Central memory CD4-positive, alpha-beta T cell (primary cell): ENCODE measurements around the gene FAM76A.
"Not testable (repeated sequence)": the region's sequence is repeated elsewhere in the genome, so short reads cannot be mapped to it uniquely, and the experiment has no call there.

ENCODE experiments used
- DNase-seq: peaks from one replicate; pipeline ENCODE4 v3.0.0; 2022

FAM76A gene

DNA sequence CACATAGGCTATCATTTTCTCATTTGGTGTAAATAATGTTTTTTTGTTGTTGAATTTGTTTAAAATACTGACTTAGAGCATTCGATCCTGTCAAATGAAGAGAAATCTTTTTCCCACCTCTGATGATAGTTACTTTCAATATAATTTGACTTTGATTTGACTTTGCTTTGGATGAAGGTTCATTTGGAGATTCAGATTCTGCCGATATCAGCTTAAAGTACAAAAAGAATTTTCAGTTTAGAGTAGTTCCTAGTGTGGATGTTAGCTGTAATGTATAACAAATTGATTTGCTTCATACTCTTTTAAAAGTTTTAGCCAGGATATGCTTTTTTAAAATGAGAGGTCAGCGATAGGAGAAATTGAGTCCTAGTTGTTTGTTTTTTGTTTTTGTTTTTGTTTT is 57.2 kb downstream of the FAM76A start:
- DNase-seq = no peak

DNA sequence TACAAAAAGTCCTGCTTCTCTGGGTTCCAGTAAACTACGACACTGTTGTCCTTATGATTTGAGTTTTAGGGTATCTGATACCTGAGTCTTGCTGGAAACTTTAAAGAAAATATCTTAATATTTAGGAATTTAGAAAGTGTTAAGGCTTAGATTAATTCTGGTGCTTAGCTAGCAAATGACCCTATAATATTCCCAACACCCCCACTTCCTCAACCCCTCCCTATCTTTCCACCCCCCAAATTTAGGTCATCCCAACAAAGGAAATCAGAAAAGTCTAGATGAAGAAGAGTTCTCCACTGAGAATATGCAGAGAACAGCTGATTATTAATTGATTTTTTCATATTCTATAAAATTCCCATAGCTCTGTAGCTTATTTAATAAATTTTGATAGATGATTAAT is 58.9 kb downstream of the FAM76A start:
- DNase-seq = no peak

DNA sequence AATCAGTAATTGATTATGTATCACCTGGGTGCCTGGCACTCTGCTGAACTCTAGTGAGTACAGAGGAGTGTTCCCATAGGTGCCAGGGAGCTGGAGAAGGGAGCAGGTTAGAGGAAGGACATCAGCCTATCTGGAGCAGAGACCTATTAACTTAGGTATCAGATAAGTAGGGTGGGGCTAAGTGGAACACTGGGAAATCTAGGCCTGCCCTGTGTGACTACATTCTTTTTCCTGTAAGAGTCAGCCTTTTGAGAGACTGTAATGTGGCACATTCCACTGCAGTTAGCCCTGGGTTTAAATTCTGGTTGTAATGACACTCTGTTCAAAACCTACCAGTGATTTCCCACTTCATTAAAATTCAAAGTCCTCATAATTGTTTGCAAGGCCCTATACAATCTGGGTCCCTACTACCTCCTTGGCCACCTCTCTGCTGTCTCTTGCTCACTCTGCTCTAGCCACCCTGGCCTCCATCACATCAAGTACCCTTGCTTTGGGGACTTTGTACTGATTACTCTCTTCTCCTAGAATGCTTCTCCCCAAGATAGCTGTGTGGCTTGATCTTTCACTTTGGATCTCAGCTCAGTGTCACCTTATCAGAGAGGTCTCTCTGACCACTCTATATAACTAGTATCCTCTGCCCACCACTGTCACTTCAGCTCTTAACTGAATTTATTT is 60.2 kb downstream of the FAM76A start:
- no peak for DNase-seq

DNA sequence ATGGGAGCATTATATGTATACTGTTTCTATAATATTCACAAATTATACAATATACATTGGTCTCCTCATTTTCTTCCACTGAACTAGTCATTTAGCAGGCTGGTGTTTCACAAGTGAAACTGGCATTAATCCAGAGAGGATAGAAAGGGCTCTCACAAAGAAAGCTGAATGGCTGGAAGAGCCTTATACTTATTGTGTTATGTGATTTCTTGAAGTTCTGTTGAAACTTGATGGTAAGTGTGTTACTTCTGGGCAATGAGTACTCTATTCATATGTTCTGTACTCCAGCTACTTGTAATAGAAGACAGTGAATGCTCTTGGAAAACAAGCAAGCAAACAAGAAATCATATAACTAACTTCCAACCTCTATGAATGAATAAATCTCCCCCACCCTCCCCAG is 62.1 kb downstream of the FAM76A start:
- DNase-seq = no peak

DNA sequence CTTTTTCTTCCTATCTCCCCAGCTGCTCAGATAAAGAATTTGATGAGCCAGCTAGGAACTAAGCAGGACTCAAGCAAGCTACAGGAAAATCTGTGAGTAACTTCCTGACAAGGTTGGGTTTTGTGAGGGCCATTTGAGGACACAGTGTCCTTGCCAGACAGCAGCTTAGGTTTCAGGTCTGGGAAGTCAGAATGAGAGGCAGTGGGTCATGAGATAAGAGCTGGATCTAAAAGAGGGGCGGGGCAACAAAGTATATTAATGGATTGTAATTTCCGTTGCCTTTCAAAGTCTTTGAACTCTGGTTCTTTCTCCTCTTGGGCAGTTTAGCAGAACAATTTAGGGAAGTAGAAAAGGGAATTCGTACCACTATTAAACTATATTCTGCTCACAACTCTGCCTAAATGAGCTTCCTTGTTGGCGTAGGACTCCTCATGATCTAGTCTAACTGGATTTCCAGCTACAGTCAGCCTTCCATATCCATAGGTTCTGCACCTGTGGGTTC is 63.8 kb downstream of the FAM76A start:
- DNase-seq = no peak

DNA sequence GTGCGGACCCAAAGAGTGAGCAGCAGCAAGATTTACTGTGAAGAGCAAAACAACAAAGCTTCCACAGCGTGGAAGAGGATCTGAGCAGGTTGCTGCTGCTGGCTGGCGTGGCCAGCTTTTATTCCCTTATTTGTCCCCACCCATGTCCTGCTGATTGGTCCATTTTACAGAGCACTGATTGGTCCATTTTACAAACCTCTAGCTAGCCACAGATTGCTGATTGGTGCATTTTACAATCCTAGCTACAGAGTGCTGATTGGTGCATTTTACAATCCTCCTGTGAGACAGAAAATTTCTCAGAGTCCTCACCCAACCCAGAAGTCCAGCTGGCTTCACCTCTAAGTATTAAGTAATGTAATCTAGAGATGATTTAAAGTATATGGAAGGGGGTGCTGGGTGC is 64.5 kb downstream of the FAM76A start:
- DNase-seq = not testable (repeated sequence)

DNA sequence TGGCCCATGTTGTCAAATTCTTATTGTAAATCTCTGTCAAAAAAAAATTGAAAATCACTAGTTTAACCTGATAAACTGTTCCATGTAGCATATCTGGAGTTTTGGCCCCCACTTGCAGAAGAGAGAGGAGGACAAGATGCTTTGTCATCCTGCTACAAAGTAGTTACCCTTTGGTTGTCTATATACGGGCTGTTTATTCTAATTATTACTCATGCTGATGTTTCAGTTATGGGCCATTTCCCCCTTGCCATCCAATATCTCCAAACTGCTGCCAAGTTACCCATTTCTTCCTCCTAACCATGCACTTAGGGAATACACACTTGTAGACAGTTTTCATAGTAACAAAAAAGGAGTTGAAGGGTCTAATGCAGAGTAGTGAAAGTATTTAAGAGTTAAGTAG is 69.8 kb downstream of the FAM76A start:
- DNase-seq = no peak

DNA sequence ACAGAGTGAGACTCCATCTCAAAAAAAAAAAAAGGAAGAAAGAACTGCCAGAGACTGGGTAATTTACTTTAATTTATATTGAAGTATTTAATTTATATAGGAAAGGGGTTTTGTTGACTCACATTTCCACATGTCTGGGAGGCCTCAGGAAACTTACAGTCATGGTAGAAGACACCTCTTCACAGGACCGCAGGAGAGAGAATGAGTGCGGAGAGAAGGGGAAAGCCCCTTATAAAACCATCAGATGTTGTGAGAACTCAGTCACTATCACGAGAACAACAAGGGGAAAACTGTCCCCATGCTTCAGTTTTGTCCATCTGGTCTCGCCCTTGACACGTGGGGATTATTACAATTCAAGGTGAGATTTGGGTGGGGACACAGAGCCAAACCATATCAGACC is 79.0 kb downstream of the FAM76A start:
- DNase-seq = no peak

DNA sequence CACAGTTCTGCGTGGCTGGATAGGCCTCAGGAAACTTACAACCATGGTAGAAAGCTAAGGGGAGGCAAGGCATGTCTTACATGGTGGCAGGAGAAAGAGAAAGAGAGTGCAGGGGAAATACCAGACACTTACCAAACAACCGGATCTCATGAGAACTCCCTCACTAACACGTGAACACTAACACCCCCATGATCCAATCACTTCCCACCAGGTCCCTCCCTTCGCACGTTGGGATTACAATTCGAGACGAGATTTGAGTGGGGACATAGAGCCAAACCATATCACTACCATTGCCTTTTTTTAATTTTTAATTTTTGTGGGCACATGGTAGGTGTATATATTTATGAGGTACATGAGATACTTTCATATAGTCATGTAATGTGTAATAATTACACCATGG is 81.0 kb downstream of the FAM76A start:
- no peak for DNase-seq

DNA sequence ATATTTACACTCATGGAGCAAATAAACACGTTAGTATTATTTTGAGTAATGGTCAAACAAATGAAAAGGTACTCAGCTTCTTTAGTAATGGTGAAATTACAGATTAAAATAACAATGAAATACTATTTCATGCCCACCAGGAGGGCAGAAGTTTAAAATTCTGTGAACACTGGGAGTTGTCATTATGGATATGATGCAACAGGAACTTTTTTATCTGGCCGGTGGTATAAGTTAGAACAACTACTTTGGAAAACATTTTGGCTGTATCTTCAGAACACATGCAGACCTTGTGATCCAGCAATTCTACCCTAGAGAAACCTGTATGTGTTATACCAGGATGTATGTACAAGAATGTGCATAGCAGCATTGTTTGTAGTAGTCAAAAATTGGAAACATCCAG is 81.6 kb downstream of the FAM76A start:
- no peak for DNase-seq

DNA sequence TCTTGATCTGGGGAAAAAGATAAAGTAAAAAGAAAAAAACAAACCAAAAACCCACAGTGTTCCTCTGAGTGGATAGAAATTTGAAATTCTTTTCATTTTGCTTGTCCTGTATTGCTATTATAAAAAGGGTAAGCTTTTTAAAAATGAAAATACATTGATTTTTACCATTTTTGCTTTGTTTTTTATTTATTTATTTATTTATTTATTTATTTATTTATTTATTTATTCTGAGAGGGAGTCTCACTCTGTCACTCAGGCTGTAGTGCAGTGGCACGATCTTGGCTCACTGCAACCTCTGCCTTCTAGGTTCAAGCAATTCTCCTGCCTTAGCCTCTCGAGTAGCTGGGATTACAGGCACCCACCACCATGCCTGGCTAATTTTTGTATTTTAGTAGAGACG is 82.4 kb downstream of the FAM76A start:
- DNase-seq = not testable (repeated sequence)

DNA sequence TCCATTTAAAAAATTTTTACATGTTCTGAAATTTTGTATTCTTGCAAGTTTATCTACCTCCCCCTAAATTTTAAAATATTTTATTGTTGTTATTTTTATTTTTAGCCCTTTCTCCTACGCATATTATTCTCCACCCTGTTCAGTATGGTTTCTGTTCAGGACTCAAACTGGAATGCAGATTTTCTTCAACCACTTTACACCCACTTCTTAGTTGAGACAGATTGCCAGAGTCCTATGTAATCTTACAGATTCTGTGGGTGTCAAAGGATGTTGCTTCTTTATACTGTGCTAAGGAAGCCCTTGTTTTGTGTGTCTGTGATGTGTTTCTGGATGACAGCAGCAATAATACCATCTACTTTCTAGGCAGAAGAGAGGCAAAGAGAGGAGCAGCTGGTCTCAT is 84.1 kb downstream of the FAM76A start:
- DNase-seq = no peak

DNA sequence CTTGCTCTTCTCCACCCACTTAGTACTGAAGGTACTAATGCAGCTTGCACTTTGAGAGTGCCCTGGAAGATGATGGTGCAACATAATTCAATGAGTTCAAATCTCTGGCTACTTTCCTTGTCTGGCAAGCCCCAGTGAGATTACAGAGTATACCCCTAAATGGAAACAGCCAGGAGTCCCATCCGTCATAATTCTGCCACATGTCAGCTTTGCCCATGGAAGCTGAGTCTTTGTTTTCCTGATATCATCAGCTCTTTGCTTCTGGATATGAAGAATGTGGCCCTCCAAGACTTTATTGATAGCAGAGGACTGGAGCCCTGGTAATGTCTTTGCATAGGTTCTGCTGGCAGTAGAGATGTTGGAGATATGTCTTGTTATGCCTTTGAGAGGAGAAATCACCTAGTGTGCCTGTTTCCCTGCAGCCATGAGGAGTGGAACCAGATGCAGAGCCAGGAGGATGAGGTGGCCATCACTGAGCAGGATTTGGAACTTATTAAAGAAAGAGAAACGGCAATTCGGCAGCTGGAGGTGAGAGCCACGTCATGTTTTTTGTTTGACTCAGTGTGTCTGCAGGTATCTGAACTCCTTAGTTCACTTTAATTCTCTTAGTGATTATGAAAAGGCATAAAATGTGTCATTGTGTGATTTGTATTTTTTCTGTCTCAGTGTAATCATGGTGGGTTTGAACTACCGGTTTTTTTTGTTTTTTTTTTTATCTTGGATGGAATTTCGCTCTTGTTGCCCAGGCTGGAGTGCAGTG is 86.2 kb downstream of the FAM76A start:
- no peak for DNase-seq
